ENCODE data around the gene PUSL1.
"Not testable (repeated sequence)": the region's sequence is repeated elsewhere in the genome, so short reads cannot be mapped to it uniquely, and the experiment has no call there.

Gene PUSL1

DNA sequence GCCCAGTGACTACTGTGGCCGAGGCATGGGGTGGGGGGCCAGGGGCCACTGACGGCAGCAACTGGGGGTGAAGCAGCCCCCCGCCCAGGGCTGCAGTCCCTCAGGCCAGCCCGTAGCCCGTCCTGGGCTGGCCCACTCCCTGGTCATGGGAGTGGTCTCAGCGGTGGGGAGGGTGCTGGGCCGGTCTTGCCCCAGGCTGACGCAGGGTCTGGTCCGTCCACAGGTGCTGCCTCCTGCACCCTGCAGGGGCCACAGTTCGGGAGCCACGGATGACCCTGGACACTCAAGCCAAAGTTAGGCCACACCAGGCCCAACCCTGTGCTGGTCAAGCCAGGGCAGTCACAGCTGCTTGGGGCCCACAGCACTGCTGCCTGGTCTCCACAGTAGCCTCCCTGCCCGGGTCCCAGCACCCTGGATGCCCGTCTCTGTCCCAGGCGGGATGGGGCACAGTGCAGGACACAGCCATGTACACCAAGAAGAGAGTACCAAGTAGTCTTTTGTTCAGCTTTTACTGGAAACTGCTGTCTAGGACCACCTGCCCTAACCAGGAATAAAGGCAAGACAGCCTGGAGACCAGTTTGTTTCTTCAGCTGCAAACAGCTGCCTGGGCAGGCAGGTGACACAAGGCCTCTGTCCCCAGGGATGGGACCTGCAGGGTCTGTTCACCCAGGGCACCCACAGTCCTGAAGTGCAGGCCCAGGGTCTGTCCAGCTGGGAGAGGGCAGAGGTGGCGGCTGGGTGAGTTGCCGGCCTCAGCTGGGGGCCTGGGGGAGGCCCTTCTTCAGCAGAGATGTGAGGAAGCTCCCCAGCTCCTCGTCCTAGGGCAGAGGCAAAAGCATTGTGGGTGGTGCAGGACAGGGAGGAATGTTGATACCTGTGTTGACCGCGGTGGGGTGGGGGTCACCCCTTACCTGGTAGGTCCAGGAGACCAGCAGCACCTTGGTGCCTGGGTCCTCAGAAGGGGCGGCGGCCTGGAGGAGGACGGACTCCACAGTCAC lies 3.0 kb downstream of the PUSL1 start:
- no peak for DNase-seq

DNA sequence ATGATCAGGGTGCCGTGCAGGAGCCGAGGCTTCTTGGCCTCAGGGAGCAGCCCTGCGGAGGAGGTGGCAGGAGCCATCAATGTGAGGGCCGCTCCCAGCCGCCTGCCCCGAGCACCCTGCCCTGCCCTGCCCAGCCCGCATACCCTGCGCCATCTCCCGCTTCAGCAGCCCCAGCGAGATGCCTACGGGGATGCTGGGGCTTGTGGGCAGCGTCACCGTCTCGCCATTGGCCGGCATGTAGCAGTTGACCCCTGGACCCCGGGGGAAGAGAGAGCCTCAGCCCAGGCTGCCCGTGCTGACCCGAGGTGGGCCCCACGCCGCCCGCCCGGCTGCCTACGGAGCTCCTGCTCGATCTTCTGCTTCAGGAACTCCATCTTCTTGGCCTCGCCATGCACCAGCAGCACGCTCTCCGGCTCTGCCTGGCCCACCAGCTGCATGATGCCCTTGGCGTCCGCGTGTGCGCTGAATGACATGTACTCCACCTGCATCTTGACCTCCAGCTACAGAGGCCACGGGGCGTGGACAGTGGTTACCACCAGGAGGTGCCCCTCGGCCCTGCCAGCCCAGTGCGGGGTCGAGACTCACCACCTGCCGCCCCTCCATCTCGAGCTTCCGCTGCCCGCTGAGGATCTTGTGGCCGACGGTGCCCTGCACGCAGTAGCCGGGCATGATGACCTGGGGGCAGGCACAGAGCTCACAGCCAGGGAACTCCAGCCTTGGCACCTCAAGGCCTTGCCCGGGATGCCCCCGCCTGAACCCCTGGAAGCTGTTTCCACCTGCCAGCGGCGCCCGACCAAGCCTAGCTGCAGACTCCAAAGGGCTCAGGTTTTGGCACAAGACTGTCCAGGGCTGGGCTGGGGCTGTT lies 4.3 kb downstream of the PUSL1 start:
- DNase-seq = no peak

DNA sequence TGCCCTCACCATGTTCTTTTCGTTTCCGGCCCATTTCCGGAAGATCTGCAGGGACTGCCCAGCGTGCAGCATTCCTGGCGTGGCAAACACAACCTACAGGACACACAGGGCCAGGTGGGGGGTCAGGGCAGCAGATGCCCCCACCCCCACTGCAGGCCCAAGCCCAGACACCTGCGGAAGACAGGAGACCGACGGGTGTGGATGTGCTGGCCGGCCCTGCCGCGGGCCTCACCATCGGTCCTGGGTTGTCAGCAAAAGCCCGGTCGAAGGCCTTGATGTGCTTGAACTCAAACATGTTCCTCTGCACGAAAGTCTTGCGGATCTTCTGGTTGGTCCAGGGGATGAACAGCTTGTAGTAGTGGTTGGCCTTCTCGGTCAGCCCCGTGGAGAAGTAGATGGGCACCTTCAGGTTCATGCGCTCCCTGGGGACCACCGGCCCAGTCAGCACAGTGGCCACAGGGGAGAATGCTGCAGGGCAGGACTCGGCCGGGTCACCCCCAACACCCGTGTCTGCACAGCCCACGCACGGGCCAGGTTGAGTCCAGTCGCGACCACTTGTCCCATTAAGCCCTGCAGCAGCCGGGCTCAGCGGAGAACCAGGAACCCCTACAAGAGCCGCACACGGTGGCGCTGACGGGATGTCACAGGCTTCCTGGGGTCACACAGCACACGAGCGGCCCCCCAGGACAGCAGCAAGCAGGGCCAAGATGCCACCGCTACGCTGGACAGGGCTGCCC lies 5.3 kb downstream of the PUSL1 start:
- DNase-seq = no peak

GRCh38 chr1:1314237-1314586 lies 5.8 kb downstream of the PUSL1 start:
- DNase-seq = no peak

DNA sequence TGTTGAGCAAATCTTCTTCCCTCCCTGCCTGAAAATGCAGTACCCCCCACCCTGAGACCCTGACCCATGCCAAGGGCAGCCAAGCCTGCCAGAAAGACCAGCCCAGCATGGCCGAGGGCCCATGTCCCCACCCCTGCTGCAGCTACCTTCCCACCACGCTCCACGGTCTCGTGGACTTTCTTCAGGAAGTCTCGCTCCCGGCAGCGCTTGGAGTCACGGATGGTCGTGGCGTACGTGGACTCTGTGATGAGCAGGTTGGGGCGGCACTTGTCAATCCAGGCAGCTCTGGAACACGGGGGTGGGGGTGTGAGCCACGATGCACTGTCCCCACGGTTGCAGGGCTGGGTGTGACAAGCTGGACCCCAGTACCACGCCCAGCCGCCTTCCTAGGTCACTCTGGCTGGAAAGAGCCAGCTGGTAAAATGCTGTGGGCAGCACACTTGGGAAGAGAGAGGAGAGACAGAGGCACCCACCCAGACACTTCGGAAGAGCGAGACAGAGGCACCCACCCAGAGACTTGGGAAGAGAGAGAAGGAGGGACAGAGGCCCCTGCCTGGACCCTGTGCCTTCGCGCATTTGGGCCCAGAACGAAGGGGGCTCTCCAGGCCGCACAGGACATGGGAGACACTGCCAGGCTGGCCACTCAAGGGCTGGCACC lies 6.4 kb downstream of the PUSL1 start:
- DNase-seq = no peak

DNA sequence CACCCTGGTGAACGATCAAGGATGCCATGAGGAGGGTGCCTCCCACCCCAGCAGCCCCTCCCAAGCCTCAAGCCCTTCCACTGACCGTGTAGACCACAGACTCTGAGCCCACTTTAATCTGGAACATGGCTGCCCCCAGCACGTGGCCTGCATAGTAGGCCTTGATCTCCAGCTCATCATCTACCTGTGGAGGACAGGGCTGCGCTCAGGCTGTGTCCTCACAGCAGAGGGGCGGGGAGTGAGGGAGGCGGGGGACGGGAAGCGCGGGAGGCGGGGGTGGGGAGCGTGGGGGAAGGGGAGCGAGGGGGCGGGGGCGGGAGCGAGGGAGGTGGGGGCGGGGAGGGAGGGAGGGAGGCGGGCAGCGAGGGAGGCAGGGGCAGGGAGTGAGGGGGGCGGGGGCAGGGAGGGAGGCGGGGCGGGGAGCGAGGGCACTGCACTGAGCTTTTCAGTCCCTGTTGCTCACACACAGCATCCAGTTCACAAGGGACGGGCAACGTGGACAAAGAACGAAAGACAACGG lies 7.1 kb downstream of the PUSL1 start:
- no peak for DNase-seq

DNA sequence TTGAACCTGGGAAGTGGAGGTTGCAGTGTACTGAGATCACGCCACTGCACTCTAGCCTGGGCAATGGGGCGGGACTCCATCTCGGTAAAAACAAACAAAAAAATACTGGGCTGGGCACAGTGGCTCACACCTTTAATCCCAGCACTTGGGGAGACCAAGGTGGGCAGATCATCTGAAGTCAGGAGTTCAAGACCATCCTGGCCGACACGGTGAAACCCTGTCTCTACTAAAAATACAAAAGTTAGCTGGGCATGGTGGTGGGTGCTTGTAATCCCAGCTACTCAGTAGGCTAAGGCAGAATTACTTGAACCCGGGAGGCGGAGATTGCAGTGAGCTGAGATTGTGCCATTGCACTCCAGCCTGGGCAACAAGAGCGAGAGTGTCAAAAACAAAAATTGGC lies 7.8 kb downstream of the PUSL1 start:
- not testable (repeated sequence) for DNase-seq

GRCh38 chr1:1317420-1317819 lies 9.0 kb downstream of the PUSL1 start:
- DNase-seq = no peak

DNA sequence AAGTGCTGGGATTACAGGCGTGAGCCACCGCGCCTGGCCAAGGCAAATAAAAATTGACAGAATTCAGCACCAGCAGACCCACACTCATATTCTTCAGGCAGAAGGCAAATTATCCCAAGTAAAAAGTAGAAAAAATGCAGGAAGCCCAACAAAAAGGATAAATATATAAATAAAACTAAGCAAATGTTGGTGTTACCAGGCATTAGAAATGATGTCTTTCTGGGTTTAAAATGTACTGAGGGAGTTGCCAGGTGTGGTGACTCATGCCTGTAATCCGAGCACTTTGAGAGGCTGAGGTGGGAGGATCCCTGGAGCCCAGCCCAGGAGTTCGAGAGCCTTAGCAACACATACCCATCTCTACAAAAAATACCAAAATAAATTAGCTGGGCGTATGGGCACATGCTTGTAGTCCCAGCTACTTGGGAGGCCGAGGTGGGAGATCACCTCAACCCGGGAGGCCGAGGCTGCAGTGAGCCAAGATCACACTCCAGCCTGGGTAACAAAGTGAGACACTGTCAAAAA lies 9.8 kb downstream of the PUSL1 start:
- DNase-seq = no peak

GRCh38 chr1:1318777-1319645 lies 10.6 kb downstream of the PUSL1 start:
- no peak for DNase-seq

DNA sequence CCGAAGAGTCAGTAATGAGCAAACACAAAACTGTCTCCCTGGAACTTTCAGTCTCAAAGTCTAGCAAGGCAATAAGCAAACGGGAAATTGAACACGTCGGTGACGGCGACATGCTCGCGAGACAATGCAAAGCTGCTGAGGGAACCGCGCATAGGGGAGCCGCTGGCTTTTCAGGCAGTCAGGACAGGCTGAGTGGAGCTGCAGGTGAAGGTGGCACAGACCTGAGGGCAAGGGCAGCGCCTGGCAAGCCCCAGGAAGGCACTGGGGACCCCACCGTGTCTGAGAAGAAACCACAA lies 11.2 kb downstream of the PUSL1 start:
- DNase-seq = no peak

GRCh38 chr1:1320666-1321448 lies 12.5 kb downstream of the PUSL1 start:
- no peak for DNase-seq

GRCh38 chr1:1321477-1321876 lies 13.1 kb downstream of the PUSL1 start:
- no peak for DNase-seq

DNA sequence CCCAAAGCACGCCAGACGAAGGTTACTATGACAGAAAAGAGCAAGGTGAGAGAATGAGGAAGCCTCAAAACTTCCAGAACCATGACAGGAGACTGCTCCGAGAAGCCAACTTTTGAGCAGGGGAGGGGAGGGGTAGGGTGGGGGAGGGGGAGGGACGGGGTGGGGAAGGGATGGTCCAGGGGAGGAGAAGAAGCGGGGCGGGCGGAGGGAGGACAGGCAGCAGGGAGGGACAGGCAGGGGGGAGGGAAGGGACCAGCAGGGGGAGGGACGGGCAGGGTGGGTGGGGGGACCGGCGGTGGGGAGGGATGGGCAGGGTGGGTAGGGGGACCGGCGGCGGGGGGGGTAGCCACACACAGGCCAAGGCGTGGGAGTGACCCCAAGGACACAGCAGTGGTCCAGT lies 14.0 kb downstream of the PUSL1 start:
- no peak for DNase-seq

DNA sequence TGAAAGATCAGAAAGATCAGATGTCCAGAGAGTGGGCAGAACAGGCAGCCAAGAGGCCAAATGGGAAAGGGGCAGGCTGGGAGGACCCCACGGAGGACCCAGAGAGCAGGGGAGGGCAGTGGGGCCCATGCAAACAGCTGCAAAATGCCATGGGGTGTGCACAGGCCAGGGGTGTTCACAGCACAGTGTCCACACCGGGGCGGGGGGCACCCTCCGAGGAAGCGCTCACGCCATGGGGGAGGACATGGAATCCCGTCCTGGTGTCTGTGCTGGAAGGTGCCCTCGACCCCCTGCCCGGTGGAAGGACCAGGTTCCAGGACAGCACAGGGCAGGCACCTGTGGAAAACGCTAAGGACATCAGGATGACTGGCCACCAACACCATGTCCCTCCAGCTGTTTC lies 14.6 kb downstream of the PUSL1 start:
- no peak for DNase-seq

- DNase-seq = no peak
Observed at GRCh38 chr1:1324084-1324523, 15.7 kb downstream of the PUSL1 start.

DNA sequence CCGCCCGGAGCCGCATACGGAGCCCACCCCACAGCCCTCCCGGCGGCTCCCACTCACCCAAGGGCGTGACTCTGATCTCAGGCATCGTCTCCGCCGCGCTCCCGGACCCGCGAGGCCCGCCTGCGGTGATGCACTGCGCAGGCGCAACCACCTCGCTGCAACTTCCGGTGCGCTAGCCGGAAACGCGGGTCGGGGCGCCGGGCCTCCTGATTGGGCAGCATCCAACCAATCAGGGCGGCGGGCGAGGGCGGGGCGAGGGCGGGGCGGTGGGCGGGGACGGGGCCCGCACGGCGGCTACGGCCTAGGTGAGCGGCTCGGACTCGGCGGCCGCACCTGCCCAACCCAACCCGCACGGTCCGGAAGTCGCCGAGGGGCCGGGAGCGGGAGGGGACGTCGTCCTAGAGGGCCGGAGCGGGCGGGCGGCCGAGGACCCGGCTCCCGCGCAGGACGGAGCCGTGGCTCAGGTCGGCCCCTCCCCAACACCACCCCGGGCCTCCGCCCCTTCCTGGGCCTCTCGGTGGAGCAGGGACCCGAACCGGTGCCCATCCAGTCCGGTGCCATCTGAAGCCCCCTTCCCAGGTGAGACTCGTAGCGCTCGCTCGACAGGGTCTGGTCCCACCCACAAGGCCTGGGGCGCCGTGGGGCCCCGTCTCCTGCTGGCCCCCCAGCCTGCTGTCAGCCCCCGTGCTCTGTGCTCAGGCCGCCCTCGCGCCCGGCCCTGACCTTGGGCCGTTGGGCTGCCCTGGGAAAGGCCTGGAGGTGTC lies 16.3 kb downstream of the PUSL1 start, which contains the start of the genes CPTP and INTS11:
TSS of gene CPTP (plus strand) at position 279 of the 764 bp plus-strand sequence. CDS start 2,109 bp downstream, outside the sequence.
TSS of gene INTS11 (minus strand) at position 137 of the 764 bp plus-strand sequence. CDS start at position 85, 52 bp downstream.
- peak; percentile 95 for DNase-seq

- no peak for DNase-seq
Observed at GRCh38 chr1:1325288-1326074, 17.1 kb downstream of the PUSL1 start.
